HL-60 (cell line): Measurements from ENCODE around the gene MICU1.

Experiments used
- DNase-seq, 2 experiments: peaks; one replicate each; pipeline ENCODE4 v3.0.0-alpha.2; 2010 to 2020; ENCODE audit warnings: low read depth in 1 of 2, low spot score in 1 of 2
- H3K27ac ChIP-seq: fragments of 250-450 bp; sonication (Bioruptor Pico); replicated peaks from 2 replicates; pipeline ENCODE4 v1.5.1; 2020; ENCODE audit warnings: mild to moderate bottlenecking, moderate library complexity
- H3K27me3 ChIP-seq: fragments of 250-450 bp; sonication (Bioruptor Pico); 2 replicates; pipeline ENCODE4 v1.5.1; 2021; ENCODE audit warnings: mild to moderate bottlenecking, moderate library complexity; ENCODE audit not compliant: insufficient read depth, poor library complexity, severe bottlenecking
- H3K4me3 ChIP-seq: replicated peaks from 2 replicates; pipeline ENCODE4 v1.5.1; 2011; ENCODE audit warnings: mild to moderate bottlenecking, control low read depth, low read length; ENCODE audit not compliant: insufficient read depth
- CTCF ChIP-seq: IDR thresholded peaks from one replicate; pipeline ENCODE4 v1.5.1; 2011; ENCODE audit warnings: low read length, control low read depth, inconsistent platforms; ENCODE audit not compliant: insufficient read depth
- GABPA ChIP-seq: IDR thresholded peaks from 2 replicates; pipeline ENCODE4 v1.6.1; 2012; ENCODE audit warnings: low read depth
- POLR2AphosphoS5 ChIP-seq: IDR thresholded peaks from 2 replicates; pipeline ENCODE4 v1.6.1; 2012; ENCODE audit warnings: low read depth
- REST ChIP-seq: IDR thresholded peaks from 2 replicates; pipeline ENCODE4 v1.6.1; 2012; ENCODE audit warnings: low read depth; ENCODE audit not compliant: insufficient replicate concordance
- SPI1 ChIP-seq: IDR thresholded peaks from 2 replicates; pipeline ENCODE4 v1.6.1; 2012; ENCODE audit warnings: low read depth, mild to moderate bottlenecking, borderline replicate concordance

Gene MICU1

GRCh38 chr10:72425133-72425532, 200.7 kb downstream of the MICU1 start:
- Histone ChIP-seq H3K27ac (no peak overlapping the region), H3K27me3 (no peaks in the 10 kb centered on the region), H3K4me3 (no peak overlapping the region)
- no peak for DNase-seq
- TF ChIP-seq POLR2AphosphoS5 (no peak), REST (no peak), GABPA (no peak), SPI1 (no peak), CTCF (no peak)

GRCh38 chr10:72424561-72424960, 201.3 kb downstream of the MICU1 start:
- Histone ChIP-seq H3K27ac (no peak overlapping the region), H3K27me3 (no peaks in the 10 kb centered on the region), H3K4me3 (no peak overlapping the region)
- DNase-seq: no peak
- TF ChIP-seq REST (no peak), CTCF (no peak), POLR2AphosphoS5 (no peak), SPI1 (no peak)

GRCh38 chr10:72423426-72423825, 202.5 kb downstream of the MICU1 start:
- TF ChIP-seq REST: no peak
- no peak for TF ChIP-seq CTCF
- no peak for TF ChIP-seq POLR2AphosphoS5
- no peak for TF ChIP-seq SPI1
- no peak for TF ChIP-seq GABPA
- H3K4me3 ChIP-seq: no peak overlapping the region
- no peaks in the 10 kb centered on the region for H3K27me3 ChIP-seq
- DNase-seq: no peak
- H3K27ac ChIP-seq: no peak overlapping the region
